IMR-90 (cell line): ENCODE results near the gene CFAP97D2. TPM values are rescaled to one million over a fixed set of nuclear protein-coding genes. Genes with fewer than 3 reads are reported as not detected.

Experiments used
- ATAC-seq: fragments of 200-7000 bp; cut with Tn5 transposase; 2 replicates; pipeline ENCODE4 v1.9.1; 2020; ENCODE audit warnings: low read depth, mild to moderate bottlenecking, moderate library complexity
- BruUV-seq: library from RNA; stranded (reverse); fragments of 400-500 nt; replicated peaks from 2 replicates; lab custom pipeline; 2021; lab: Mats Ljungman, UMichigan
- CTCF ChIA-PET: fragments of 300-600 bp; formaldehyde crosslinking; extraction: SDS; loops from one replicate; lab custom pipeline; 2021; ENCODE audit warnings: antibody characterized with exemption; lab: Yijun Ruan, JAX
- POLR2A ChIA-PET: fragments of 300-600 bp; sonication (Branson Sonifier 250); formaldehyde crosslinking; loops from one replicate; lab custom pipeline; 2022; ENCODE audit warnings: antibody characterized with exemption; ENCODE audit not compliant: unreplicated experiment; lab: Charles Lee
- DNase-seq: peaks from one replicate; pipeline ENCODE4 v3.0.0; 2013
- H2AFZ ChIP-seq: replicated peaks from 2 replicates; pipeline ENCODE3; 2013; ENCODE audit warnings: low read length, mild to moderate bottlenecking; ENCODE audit not compliant: poor library complexity
- H2AK5ac ChIP-seq: 2 replicates; pipeline ENCODE4 v1.6.1; 2013; ENCODE audit warnings: low read depth, low read length, inconsistent platforms
- H2AK9ac ChIP-seq: replicated peaks from 2 replicates; pipeline ENCODE3; 2013; ENCODE audit warnings: mild to moderate bottlenecking, low read depth, low read length, moderate library complexity; ENCODE audit not compliant: poor library complexity
- H2BK120ac ChIP-seq: 2 replicates; pipeline ENCODE4 v1.6.1; 2013; ENCODE audit warnings: low read depth, low read length, inconsistent platforms
- H2BK15ac ChIP-seq: 3 replicates; pipeline ENCODE4 v1.6.1; 2013; ENCODE audit warnings: low read depth, low read length, inconsistent platforms
- H2BK20ac ChIP-seq: 2 replicates; pipeline ENCODE4 v1.6.1; 2013; ENCODE audit warnings: low read depth, mild to moderate bottlenecking, inconsistent platforms, low read length, moderate library complexity
- H2BK5ac ChIP-seq: 2 replicates; pipeline ENCODE4 v1.6.1; 2013; ENCODE audit warnings: mild to moderate bottlenecking, low read depth, low read length, inconsistent platforms; ENCODE audit not compliant: poor library complexity, severe bottlenecking
- H3K14ac ChIP-seq: replicated peaks from 2 replicates; pipeline ENCODE4 v1.6.1; 2013; ENCODE audit warnings: low read depth, low read length, inconsistent platforms
- H3K18ac ChIP-seq: 2 replicates; pipeline ENCODE4 v1.6.1; 2013; ENCODE audit warnings: low read depth, low read length, control low read depth
- H3K23ac ChIP-seq: 2 replicates; pipeline ENCODE4 v1.6.1; 2013; ENCODE audit warnings: low read depth, low read length, inconsistent platforms
- H3K27ac ChIP-seq: 2 replicates; pipeline ENCODE4 v1.5.1; 2013; ENCODE audit warnings: mild to moderate bottlenecking, control low read depth, low read length; ENCODE audit not compliant: insufficient read depth
- H3K27me3 ChIP-seq: 2 replicates; pipeline ENCODE4 v1.6.1; 2013; ENCODE audit warnings: low read length; ENCODE audit not compliant: control insufficient read depth, insufficient read depth
- H3K36me3 ChIP-seq: 2 replicates; pipeline ENCODE4 v1.6.1; 2013; ENCODE audit warnings: low read length, mixed read lengths; ENCODE audit not compliant: control insufficient read depth, insufficient read depth
- H3K4ac ChIP-seq: 2 replicates; pipeline ENCODE4 v1.6.1; 2013; ENCODE audit warnings: low read depth, low read length, inconsistent platforms
- H3K4me1 ChIP-seq: 2 replicates; pipeline ENCODE4 v1.6.1; 2013; ENCODE audit warnings: low read length, mixed read lengths; ENCODE audit not compliant: control insufficient read depth, insufficient read depth
- H3K4me2 ChIP-seq: 2 replicates; pipeline ENCODE4 v1.6.1; 2013; ENCODE audit warnings: low read depth, mild to moderate bottlenecking, control low read depth, low read length, moderate library complexity
- H3K4me3 ChIP-seq: 2 replicates; pipeline ENCODE4 v1.5.1; 2013; ENCODE audit warnings: low read depth, mild to moderate bottlenecking, control low read depth, low read length, moderate library complexity; ENCODE audit not compliant: insufficient read depth
- H3K56ac ChIP-seq: 2 replicates; pipeline ENCODE4 v1.6.1; 2013; ENCODE audit warnings: low read length, inconsistent platforms; ENCODE audit not compliant: insufficient read depth; ENCODE audit errors: extremely low read depth
- H3K79me1 ChIP-seq, 2 experiments: 2 replicates each; pipeline ENCODE4 v1.6.1; 2013; ENCODE audit warnings: low read length in 2 of 2, inconsistent platforms in 1 of 2, low read depth in 1 of 2
- H3K9ac ChIP-seq: 2 replicates; pipeline ENCODE4 v1.6.1; 2013; ENCODE audit warnings: low read depth, low read length, control low read depth
- H3K9me1 ChIP-seq: 2 replicates; pipeline ENCODE4 v1.6.1; 2013; ENCODE audit warnings: low read length, inconsistent platforms; ENCODE audit not compliant: insufficient read depth
- H3K9me3 ChIP-seq: 2 replicates; pipeline ENCODE4 v1.6.1; 2013; ENCODE audit warnings: low read length; ENCODE audit not compliant: control insufficient read depth, insufficient read depth
- H4K20me1 ChIP-seq: 2 replicates; pipeline ENCODE4 v1.6.1; 2013; ENCODE audit warnings: low read length, inconsistent platforms; ENCODE audit not compliant: insufficient read depth
- H4K5ac ChIP-seq: 2 replicates; pipeline ENCODE4 v1.6.1; 2013; ENCODE audit warnings: mild to moderate bottlenecking, low read depth, low read length, control low read depth
- H4K8ac ChIP-seq, 2 experiments: 2 replicates each; pipeline ENCODE4 v1.6.1; 2013; ENCODE audit warnings: low read depth in 2 of 2, low read length in 2 of 2, control low read depth in 1 of 2, inconsistent platforms in 1 of 2
- H4K91ac ChIP-seq: 2 replicates; pipeline ENCODE4 v1.6.1; 2013; ENCODE audit warnings: low read depth, low read length, inconsistent platforms; ENCODE audit not compliant: insufficient read depth
- BHLHE40 ChIP-seq: fragments of 150-350 bp; IDR thresholded peaks from 2 replicates; pipeline ENCODE4 v1.6.1; 2016; ENCODE audit warnings: mild to moderate bottlenecking, low read depth, low read length
- CEBPB ChIP-seq: IDR thresholded peaks from 2 replicates; pipeline ENCODE4 v1.6.1; 2012; ENCODE audit warnings: low read depth, low read length, improper control_type of control experiment
- CHD1 ChIP-seq: IDR thresholded peaks from 2 replicates; pipeline ENCODE4 v1.6.1; 2012; ENCODE audit warnings: low read depth, low read length, improper control_type of control experiment
- CTCF ChIP-seq: conservative IDR thresholded peaks from 2 replicates; pipeline ENCODE4 v1.5.1; 2012; ENCODE audit warnings: mild to moderate bottlenecking, low read depth, low read length, improper control_type of control experiment
- FOS ChIP-seq: fragments of 150-350 bp; IDR thresholded peaks from 2 replicates; pipeline ENCODE4 v1.6.1; 2016; ENCODE audit warnings: low read depth, low read length
- MAFK ChIP-seq: IDR thresholded peaks from 2 replicates; pipeline ENCODE4 v1.6.1; 2012; ENCODE audit warnings: low read depth, low read length, improper control_type of control experiment
- MAZ ChIP-seq: IDR thresholded peaks from 2 replicates; pipeline ENCODE4 v1.6.1; 2012; ENCODE audit warnings: low read depth, mild to moderate bottlenecking, low read length, improper control_type of control experiment, moderate library complexity, borderline replicate concordance
- MXI1 ChIP-seq: IDR thresholded peaks from 2 replicates; pipeline ENCODE4 v1.6.1; 2012; ENCODE audit warnings: low read depth, mild to moderate bottlenecking, low read length, moderate library complexity, borderline replicate concordance
- NFE2L2 ChIP-seq: fragments of 150-350 bp; IDR thresholded peaks from 2 replicates; pipeline ENCODE4 v1.6.1; 2016; ENCODE audit warnings: low read depth, mild to moderate bottlenecking, low read length
- POLR2A ChIP-seq: IDR thresholded peaks from 2 replicates; pipeline ENCODE4 v1.6.1; 2012; ENCODE audit warnings: mild to moderate bottlenecking, low read depth, low read length
- RAD21 ChIP-seq: IDR thresholded peaks from 2 replicates; pipeline ENCODE4 v1.6.1; 2012; ENCODE audit warnings: low read length, improper control_type of control experiment
- RCOR1 ChIP-seq: IDR thresholded peaks from 2 replicates; pipeline ENCODE4 v1.6.1; 2012; ENCODE audit warnings: mild to moderate bottlenecking, low read length, improper control_type of control experiment; ENCODE audit not compliant: insufficient replicate concordance
- RFX5 ChIP-seq: IDR thresholded peaks from 2 replicates; pipeline ENCODE4 v1.8.0; 2012; ENCODE audit warnings: low read depth, mild to moderate bottlenecking, low read length, moderate library complexity
- SMC3 ChIP-seq: fragments of 150-350 bp; IDR thresholded peaks from 2 replicates; pipeline ENCODE4 v1.6.1; 2016; ENCODE audit warnings: low read depth, mild to moderate bottlenecking, antibody characterized with exemption, low read length, moderate library complexity
- USF2 ChIP-seq: fragments of 150-350 bp; IDR thresholded peaks from 2 replicates; pipeline ENCODE4 v1.6.1; 2017; ENCODE audit warnings: mild to moderate bottlenecking, antibody characterized with exemption, low read length, low read depth
- WGBS, 2 experiments: methylation state at CpG; one replicate each; pipeline versions ENCODE4 v1.1.5 to v1.1.7; 2013; ENCODE audit warnings: missing lambda C conversion rate in 2 of 2; ENCODE audit not compliant: insufficient read length in 1 of 2; ENCODE audit errors: extremely low coverage in 2 of 2; 5-methylcytosine and 5-hydroxymethylcytosine counted together
- dilution Hi-C: fragments of 300-500 bp; cut with HindIII; formaldehyde crosslinking; loops from one replicate; pipeline ENCODE4 v1.14.3; 2018; ENCODE audit warnings: low sequenced_read_pairs; ENCODE audit not compliant: unreplicated experiment
- in situ Hi-C: fragments of 300-500 bp; cut with MboI; formaldehyde crosslinking; loops from 3 replicates; pipeline ENCODE4 v1.14.3; 2019; ENCODE audit warnings: low sequenced_read_pairs, inconsistent platforms, mixed read lengths
- intact Hi-C: fragments of 100-400 bp; cut with micrococcal nuclease; formaldehyde crosslinking; loops from 2 replicates; pipeline ENCODE4 v1.10.0; 2022
- polyA plus RNA-seq, 3 experiments: library from polyadenylated mRNA; depleted of rRNA; stranded (reverse); fragments of >200 nt; gene quantifications; 2 replicates each; pipeline ENCODE4 v1.2.3, GENCODE V29; 2012; ENCODE audit warnings: low replicate concordance in 1 of 3
- total RNA-seq: library from RNA; depleted of rRNA; stranded (reverse); fragments of >200 nt; gene quantifications from 2 replicates; pipeline ENCODE4 v1.2.3, GENCODE V29; 2012

The CFAP97D2 gene
- total and polyA plus RNA-seq, 2 of the 4 experiments (the other 2 are of a cell fraction) = not detected

GRCh38 chr13:114259374-114259773 is 80.3 kb downstream of the CFAP97D2 start:
- Histone ChIP-seq H3K9me1 (peaks cover 8% of the 10 kb centered on the region; the same call in 1 of the 2 replicates), H3K4me1 (peaks cover 2% of the 10 kb centered on the region), H3K4me3 (no peak overlapping the region), H2BK20ac (no peak overlapping the region), H3K36me3 (peaks cover 46% of the 10 kb centered on the region), H3K79me1 (peaks cover 37 to 49% of the 10 kb centered on the region in 2 experiments), H4K91ac (no peak overlapping the region), H3K4me2 (no peak overlapping the region), H2BK120ac (no peak overlapping the region), H3K56ac (no peak overlapping the region), H2AFZ (no peak overlapping the region), H3K27me3 (no peaks in the 10 kb centered on the region), H3K9me3 (no peaks in the 10 kb centered on the region), H2BK15ac (no peak overlapping the region), H3K27ac (no peak overlapping the region), H2AK9ac (no peak overlapping the region), H4K8ac (no peak overlapping the region), H3K9ac (no peak overlapping the region), H3K4ac (no peak overlapping the region), H2BK5ac (no peak overlapping the region), H3K14ac (no peak overlapping the region), H3K18ac (no peak overlapping the region), H4K5ac (no peak overlapping the region), H3K23ac (no peak overlapping the region), H4K20me1 (peaks cover 2% of the 10 kb centered on the region; the same call in 1 of the 2 replicates), H2AK5ac (no peak overlapping the region)
- WGBS, 2 experiments = 83% methylated on average over 5 of the region's 7 CpGs; no CpG with 5 or more reads in 1 of the 2 experiments
- in situ Hi-C loops (no loop called here), intact Hi-C loops (no loop called here), dilution Hi-C loops (no loop called here)
- ATAC-seq (no peak), DNase-seq (no peak)
- ChIA-PET CTCF (no interaction called here), POLR2A (no interaction called here)
- BruUV-seq = no TSS peak
- TF ChIP-seq RAD21 = no peak
- TF ChIP-seq MAFK = no peak
- no peak for TF ChIP-seq RFX5
- no peak for TF ChIP-seq CTCF
- no peak for TF ChIP-seq USF2
- TF ChIP-seq BHLHE40 = no peak
- no peak for TF ChIP-seq MAZ
- TF ChIP-seq RCOR1 = no peak
- no peak for TF ChIP-seq POLR2A
- TF ChIP-seq CEBPB = no peak
- no peak for TF ChIP-seq NFE2L2
- no peak for TF ChIP-seq CHD1
- TF ChIP-seq MXI1 = no peak
- no peak for TF ChIP-seq SMC3
- no peak for TF ChIP-seq FOS
